Measurements from ENCODE around the gene CYP2U1. TPM values are rescaled to one million over a fixed set of nuclear protein-coding genes. Genes with fewer than 3 reads are reported as not detected.

CYP2U1 gene
- total and polyA plus RNA-seq, 2 of the 8 experiments (the other 6 are each of a cell fraction or from before 2014, with no cell fraction given) = 3.1 to 5.0 TPM

DNA sequence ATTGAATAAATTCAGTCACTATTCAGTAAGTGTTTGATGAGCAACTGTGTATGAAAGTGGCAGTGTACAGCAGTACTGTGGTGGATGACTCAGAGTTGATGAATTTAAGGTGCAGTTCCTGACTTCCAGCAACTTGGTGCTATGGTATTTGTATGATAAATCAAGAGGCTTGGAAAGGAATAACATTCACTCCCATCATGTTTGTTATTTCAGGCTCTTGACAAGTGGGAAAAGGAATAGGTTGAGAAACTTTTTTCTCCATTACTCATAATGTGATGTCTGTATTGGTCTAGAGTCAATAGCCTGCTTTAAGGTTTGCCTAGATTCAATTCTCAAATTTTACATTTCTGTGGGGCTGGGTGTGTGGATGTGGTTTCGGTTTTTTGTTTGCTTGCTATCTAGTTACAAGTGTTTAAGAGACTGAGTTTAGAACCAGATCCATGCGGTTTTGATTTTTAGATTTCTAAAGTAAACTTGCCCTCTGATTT lies 35.1 kb upstream of the CYP2U1 start:
- TF ChIP-seq BRCA1 (IDR thresholded peaks at IDR 0.05; ENCODE audit: low read depth, low read length) (no peak), MAFK (IDR thresholded peaks at IDR 0.05; ENCODE audit: low read depth, low read length) (no peak), SAP30 (IDR thresholded peaks at IDR 0.05; ENCODE audit: insufficient read depth, insufficient replicate concordance, low read length) (no peak), NRF1 (IDR thresholded peaks at IDR 0.05; ENCODE audit: low read depth, low read length) (no peak)

More for the DNA sequence above, 35.1 kb upstream of the CYP2U1 start:
- Histone ChIP-seq H3K36me3 (ENCODE audit: control insufficient read depth in 2 of 4, insufficient read depth in 4 of 4, low read length in 3 of 4) (no peaks in the 10 kb centered on the region), H2BK120ac (replicated peaks; ENCODE audit: low read depth, low read length) (no peak overlapping the region), H4K91ac (replicated peaks; ENCODE audit: insufficient read length, low read length) (no peak overlapping the region), H4K8ac (ENCODE audit: extremely low read depth, insufficient read depth, low read length) (no peak overlapping the region), H3K4me1 (replicated peaks in 1 of 4; ENCODE audit: control insufficient read depth in 3 of 4, insufficient read depth in 4 of 4, low read length in 3 of 4) (no peaks in the 10 kb centered on the region), H3K79me1 (ENCODE audit: low read depth, low read length) (no peaks in the 10 kb centered on the region), H3K27me3 (replicated peaks in 1 of 4; ENCODE audit: control insufficient read depth in 3 of 4, extremely low read depth in 1 of 4, insufficient read depth in 3 of 4, low read length in 3 of 4) (no peaks in the 10 kb centered on the region), H3K23ac (ENCODE audit: insufficient read length) (no peak overlapping the region), H3K4me3 (ENCODE audit: extremely low read depth in 1 of 4, insufficient read depth in 2 of 4, low read depth in 3 of 4, low read length in 4 of 4) (no peak overlapping the region), H3K9me3 (ENCODE audit: insufficient read depth in 2 of 2, low read depth in 1 of 2, low read length in 1 of 2) (peaks cover 3 to 8% of the 10 kb centered on the region in 2 experiments; a peak in 1 of 4 replicates), H3K18ac (ENCODE audit: extremely low read depth, low read length) (no peak overlapping the region), H4K5ac (ENCODE audit: insufficient read length, low read depth, low read length) (no peak overlapping the region), H3K9ac (replicated peaks in 1 of 4; ENCODE audit: extremely low read depth in 1 of 4, low read depth in 3 of 4, low read length in 3 of 4) (no peak overlapping the region), H2AK5ac (ENCODE audit: low read depth, low read length) (no peak overlapping the region), H3K4me2 (ENCODE audit: insufficient read depth in 1 of 2, low read depth in 2 of 2, low read length in 2 of 2) (no peak overlapping the region), H3K4ac (replicated peaks; ENCODE audit: insufficient read length, low read depth, low read length) (no peak overlapping the region), H2BK15ac (ENCODE audit: low read length) (no peak overlapping the region), H2BK20ac (ENCODE audit: low read length) (no peak overlapping the region), H2BK5ac (ENCODE audit: low read depth, low read length) (no peak overlapping the region), H4K20me1 (replicated peaks in 1 of 2; ENCODE audit: control insufficient read depth in 1 of 2, insufficient read depth in 2 of 2, low read length in 2 of 2) (no peaks in the 10 kb centered on the region), H3K14ac (ENCODE audit: insufficient read length) (no peak overlapping the region), H3K27ac (ENCODE audit: low read depth, low read length) (no peak overlapping the region), H3K56ac (replicated peaks; ENCODE audit: insufficient read length, low read depth, low read length) (no peak overlapping the region), H2AFZ (ENCODE audit: low read length) (no peak overlapping the region), H2BK12ac (ENCODE audit: low read depth, low read length) (no peak overlapping the region), H3K23me2 (ENCODE audit: low read depth, low read length) (no peaks in the 10 kb centered on the region), H3K79me2 (ENCODE audit: control insufficient read depth in 1 of 2, insufficient read depth in 2 of 2, low read length in 2 of 2) (no peaks in the 10 kb centered on the region)
- ChIA-PET POLR2A (ENCODE audit: partially characterized antibody) (no interaction called here), CTCF (ENCODE audit: partially characterized antibody) (no interaction called here)
- DNase-seq (ENCODE audit: low read depth in 1 of 2, low spot score in 2 of 2) (no peak), FAIRE-seq (no peak)
- WGBS, 2 experiments (ENCODE audit: extremely low coverage in 1 of 2, insufficient coverage in 1 of 2, insufficient read length in 1 of 2, insufficient replicate concordance in 2 of 2, low coverage in 1 of 2, low lambda C conversion rate in 2 of 2, missing lambda C conversion rate in 1 of 2) = 89% methylated on average over 2 of the region's 2 CpGs; no CpG with 5 or more reads in 1 of the 2 experiments

Data from H1 (cell line).